NCI-H1105 (cell line): ENCODE results near the gene RASSF10.
"Not testable (repeated sequence)": the region's sequence is repeated elsewhere in the genome, so short reads cannot be mapped to it uniquely, and the experiment has no call there.

ENCODE experiments used
- DNase-seq: peaks from one replicate; lab custom pipeline; 2025; lab: John Stamatoyannopoulos, UW

The RASSF10 gene

DNA sequence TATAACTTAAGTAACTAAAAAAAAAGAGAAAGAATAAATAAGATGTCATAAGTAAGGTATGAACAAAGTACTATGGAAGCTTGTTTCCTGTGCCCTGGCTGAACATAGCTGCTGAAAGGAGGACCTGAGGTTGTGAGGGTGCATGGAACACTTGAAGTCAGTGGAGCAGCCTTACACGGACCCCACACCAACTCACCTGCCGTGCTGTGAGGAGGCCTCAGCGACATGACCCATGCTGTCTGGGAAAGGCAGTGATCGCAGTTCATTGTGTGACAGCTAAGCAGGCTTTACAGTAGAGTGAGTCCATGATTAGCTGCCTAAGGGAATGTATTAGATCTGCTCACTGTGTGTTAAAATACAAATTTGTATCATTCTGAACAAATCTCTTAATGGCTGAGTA is 17.6 kb downstream of the RASSF10 start:
- no peak for DNase-seq

GRCh38 chr11:13028322-13028721 is 19.2 kb downstream of the RASSF10 start:
- no peak for DNase-seq

GRCh38 chr11:13029872-13030271 is 20.8 kb downstream of the RASSF10 start:
- no peak for DNase-seq

DNA sequence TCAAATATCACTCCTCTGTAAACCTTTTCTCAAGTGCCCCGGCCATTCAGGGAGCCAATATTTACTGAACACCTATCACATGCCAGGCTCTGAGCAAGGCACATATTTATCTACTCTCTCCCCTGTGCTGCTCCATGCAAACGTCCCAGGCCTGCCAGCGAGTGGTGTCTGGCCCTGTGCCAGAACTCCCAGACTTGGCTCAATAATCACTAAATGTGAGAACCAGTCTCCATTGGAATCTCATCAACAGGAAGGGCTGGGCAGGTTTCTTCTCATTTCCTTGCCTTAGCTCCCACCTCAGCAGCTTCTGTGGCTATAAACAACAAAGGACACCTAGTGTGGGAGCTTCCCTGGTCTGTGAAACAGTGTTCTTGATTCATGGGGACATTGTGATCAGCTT is 21.7 kb downstream of the RASSF10 start:
- DNase-seq = no peak

DNA sequence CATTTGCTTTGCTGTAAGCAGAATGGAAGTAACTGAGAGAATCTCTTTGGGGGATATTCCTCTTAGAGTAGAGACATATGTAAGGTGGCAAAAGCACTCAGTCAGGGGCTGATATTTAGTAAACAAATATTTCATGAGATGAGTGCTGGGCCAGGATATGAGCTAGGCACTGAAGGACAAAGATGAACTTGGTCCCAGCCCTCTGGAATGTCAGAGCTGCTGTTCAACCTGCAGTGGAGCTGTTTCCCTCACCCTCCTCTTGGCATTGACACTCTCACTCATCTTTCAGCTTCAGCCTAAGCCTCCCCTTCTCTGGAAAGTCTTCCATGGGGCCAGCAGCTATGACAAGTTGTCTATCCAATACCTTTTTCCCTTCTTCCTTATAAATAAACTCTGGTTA is 22.2 kb downstream of the RASSF10 start:
- no peak for DNase-seq

- no peak for DNase-seq
Measured at GRCh38 chr11:13033760-13034533, 24.8 kb downstream of the RASSF10 start.

DNA sequence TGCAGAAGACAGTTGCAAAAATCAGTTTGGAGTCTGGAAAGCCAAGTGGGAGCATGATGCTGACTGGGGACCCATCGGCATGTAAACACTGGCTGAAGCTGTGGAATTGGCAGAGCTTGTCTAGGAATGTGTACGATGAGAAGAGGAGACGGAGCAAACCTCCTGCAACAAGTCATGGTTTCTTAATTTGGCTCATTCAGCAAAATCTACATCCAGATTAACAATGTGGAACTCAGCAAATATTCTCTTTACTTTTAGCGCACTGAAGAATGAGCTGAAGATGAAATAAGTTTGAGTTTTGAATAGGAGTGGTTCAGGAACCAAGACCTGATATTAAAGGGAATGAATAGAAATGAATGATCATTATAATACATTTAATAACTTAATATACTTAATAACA is 26.6 kb downstream of the RASSF10 start:
- DNase-seq = no peak

GRCh38 chr11:13036235-13036634 is 27.1 kb downstream of the RASSF10 start:
- no peak for DNase-seq

DNA sequence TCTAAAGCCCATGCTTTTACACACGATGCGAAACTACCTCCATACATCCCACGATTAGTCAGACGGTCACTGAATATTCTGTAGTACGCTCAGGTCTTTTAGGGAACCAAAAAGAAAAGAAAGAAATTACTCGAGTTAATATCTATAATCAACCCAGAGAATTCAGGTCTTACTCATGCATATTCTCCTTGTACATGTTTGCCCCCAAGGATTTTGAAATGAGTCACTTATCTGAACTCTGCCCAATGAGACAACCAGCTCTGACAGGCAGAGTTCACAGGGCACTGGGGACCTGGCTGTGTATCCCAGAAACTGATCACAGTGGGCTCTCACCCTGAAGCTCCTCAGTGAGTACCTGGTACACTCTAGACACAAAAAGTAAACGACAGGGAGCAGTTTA is 29.2 kb downstream of the RASSF10 start:
- no peak for DNase-seq

GRCh38 chr11:13039126-13039525 is 30.0 kb downstream of the RASSF10 start:
- DNase-seq = no peak

DNA sequence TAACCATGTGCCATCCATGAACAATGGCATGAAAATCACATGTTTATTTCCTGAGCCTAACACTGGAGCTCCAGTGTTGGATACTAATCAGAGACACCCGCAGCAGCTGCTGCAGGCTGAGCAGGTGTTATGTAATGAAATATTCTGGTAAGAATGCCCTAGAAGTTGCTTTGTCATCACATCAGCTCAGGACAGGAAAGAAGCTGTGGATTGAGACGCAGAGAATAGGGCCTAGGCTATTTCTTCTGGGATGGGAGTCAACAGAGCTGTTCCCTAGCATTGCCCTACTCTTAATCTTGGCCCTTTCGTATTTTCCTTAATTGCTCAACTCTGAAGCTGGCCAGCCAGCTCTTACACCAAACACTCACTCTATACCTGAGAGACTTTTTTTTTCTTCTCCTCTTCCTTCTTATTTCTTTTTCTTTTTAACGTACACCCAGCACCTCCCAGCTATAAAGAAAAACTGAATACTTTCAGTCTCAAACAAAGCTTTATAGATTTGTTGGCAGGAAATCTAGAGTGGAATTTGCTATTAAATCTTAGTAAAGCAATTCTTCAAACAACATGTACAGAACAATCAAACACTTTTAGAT is 31.9 kb downstream of the RASSF10 start:
- no peak for DNase-seq

GRCh38 chr11:13042873-13043342 is 33.8 kb downstream of the RASSF10 start:
- DNase-seq = no peak

DNA sequence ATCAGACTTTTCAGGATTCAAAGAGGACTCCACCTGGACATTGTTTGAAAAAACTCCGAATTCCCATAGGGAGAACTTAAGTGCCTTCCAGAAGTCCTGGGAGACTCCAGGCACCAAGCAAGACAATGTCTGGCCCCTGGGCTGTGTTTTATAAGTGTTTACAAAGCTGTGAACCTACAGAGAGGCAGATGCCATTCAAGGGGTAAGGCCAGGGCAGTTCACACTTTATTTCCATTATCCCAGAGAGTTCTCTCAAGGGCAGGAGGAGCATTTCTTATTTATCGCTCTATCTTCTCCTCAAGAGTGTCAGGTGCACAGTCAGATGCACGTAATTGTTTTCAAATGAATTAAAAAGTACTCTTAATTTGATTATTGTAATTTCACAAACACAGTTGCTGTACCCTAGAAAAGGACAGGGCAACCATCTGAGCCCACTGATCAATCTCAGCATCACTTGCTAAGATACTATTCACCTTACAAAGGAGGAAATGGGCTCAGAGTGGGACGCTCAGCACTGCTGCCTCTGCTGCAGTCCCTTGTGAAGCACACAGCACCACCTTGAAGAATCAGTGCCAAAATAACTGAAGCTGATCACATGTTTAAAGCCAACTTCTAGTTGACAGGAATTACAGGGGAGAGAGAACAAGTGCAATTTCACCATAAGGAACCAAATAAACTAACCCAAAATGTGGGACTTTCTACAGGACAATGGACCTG is 35.0 kb downstream of the RASSF10 start:
- no peak for DNase-seq

GRCh38 chr11:13045089-13045488 is 36.0 kb downstream of the RASSF10 start:
- not testable (repeated sequence) for DNase-seq

DNA sequence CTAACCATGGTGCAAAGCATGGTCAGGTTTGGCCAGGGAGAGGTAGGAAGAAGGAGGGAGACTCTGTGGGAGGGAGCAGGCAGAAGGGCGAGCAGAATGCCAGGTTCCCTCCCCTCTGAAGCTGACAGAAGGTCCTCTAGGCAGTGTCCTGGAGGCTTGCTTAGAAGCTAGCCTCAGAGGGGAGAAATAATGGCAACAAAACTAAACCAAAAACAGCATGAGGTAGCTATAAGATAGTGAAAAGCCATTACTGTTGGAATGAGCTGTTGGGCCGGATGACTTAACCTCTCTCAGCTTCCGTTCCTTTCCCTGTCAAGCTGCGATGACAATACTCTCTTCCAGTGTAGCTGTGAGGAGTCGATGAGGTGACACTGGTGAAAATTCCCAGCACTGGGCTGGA is 36.6 kb downstream of the RASSF10 start:
- DNase-seq = no peak

DNA sequence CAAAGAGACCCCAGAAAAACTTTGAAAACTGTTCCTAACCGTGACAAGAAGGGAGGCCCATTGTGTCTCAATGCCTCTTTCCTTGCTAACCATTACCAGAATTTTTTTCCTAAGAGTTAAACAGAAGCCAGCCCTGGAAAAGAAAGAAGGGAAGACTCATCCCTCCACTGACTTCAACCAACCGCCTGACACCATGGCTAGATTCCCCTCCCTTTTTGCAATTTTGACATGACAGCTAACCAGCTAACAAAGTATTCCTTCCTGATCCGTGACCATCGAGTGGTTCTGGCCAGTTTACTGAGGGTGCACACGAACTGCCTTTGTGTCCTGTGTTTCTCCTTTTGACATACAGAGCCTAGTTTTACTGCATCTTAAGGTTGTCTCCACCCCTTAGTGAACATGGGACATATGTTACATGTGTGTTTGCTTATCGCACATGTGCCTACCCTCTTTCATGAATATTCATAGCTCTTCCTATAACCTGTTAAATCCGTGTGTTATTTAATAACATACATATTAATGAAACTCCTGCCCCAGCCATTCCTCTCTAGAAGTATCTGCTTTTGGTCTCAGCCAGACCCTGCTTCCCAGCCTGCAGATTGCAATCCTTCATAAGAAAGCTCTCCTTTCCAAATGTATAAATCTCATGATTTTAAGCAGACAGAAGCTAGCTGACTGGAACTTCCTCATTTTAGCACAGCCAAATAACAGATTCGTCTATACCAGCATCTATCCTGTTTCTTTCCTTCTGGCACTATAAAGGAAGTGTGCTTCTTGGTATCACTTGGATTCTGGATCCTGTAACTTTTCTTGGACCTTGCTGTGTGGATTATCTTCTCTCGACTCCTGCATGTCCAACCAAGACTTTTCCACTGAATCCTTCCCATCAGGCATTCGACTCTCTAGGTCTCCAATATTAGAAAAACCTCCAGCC is 37.8 kb downstream of the RASSF10 start:
- no peak for DNase-seq

DNA sequence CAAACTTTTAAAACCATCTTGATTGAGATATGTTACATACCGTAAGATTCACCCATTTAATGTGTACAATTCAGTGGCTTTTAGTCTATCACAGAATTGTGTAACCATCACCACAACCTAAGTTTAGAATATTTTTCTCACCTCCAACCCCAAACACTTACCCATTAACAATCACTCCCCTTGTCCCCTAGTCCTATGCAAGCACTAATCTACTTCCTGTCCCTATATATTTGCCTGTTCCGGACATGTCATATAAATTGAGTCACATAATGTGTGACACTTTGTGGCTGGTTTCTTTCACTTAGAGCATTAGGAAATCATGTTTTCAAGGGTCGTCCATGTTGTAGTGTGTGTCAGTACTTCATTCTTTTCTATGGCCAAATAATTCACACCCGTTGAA is 38.8 kb downstream of the RASSF10 start:
- no peak for DNase-seq

GRCh38 chr11:13051257-13051656 is 42.1 kb downstream of the RASSF10 start:
- no peak for DNase-seq

DNA sequence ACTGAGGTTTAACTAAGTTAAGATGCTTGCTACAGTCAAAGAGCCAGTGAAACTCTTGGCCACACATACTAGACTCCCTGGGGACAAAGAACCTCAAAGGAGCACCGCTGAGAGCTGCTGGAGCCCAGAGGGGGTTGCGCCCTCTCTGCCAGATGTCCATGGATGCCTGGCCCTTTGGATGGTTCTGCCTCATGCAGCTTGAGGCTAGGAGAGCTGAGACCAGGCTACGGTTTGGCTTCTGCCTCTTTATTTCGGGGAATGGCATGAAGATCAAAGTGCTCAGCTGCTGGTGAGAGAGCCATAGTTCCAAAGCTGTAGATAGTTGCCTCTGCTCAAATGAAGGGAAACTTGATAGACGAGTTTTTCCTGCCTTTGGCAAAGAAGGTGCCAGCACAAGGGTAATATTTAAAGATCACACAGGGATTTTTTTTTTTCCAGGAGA is 43.0 kb downstream of the RASSF10 start:
- no peak for DNase-seq

DNA sequence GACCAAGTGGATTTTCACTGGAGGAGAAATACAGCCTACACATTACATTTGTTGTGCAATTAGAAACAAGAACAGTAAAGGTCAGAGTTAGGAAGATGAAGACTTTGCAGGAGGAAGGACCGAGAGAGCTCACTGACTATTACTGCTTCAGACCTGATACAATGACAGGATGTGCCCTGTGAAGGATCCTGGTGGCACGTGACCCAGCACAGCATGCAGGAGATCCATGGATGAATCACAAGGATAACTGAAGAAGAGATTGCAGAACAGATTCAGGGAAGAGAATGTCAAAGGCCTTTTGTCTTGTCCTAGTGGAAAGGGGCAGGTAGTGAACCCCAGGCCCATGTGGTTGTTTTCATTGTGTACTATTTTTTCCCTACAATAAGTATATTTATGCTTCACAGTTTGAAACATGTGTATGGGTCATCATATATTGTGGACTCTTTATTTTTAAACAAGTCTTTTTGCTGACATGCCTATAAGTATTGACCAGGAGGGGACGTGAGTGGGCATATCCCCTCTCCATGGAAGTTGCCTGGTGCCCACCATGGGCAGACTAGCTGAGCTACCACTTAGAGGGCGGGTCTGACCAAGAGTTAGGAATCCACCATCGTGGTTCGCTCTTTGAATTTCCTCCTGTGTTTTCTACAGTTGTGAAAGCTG is 44.3 kb downstream of the RASSF10 start:
- DNase-seq = no peak

DNA sequence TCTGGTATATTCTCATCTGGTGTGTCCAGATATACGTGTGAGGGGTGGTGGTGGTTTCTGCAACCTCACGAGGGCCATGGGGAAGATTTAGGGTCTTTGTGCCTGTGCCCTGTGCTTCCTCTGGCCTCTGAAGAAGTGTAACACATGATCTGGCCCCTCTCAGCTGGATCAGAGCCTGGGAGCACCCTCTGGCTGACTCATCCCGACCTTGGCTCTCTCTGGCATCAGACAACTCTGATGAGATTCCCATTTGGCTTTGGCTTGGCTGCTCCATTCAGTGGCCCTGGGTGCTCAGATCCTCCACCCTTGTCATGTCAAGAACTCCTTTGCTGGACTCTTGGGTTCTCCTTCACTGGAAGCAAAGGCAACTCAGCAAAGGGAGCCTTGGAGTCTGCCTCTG is 45.2 kb downstream of the RASSF10 start:
- DNase-seq = no peak
